GM13977 (cell line): ENCODE data around the gene CUX1.

ENCODE experiments used
- DNase-seq: peaks from one replicate; pipeline ENCODE4 v3.0.0; 2012; ENCODE audit warnings: low spot score
- CTCF ChIP-seq: IDR thresholded peaks from 2 replicates; pipeline ENCODE4 v1.5.1; 2012; ENCODE audit warnings: mild to moderate bottlenecking, control low read depth; ENCODE audit not compliant: insufficient read depth; ENCODE audit errors: extremely low read depth, missing control alignments
- in situ Hi-C: fragments of 300-500 bp; cut with MboI; formaldehyde crosslinking; loops from one replicate; pipeline ENCODE4 v1.12.0; 2022; ENCODE audit warnings: low sequenced_read_pairs, low pct_unique_long_range_greater_than_20kb, mixed read lengths, inconsistent platforms; ENCODE audit not compliant: unreplicated experiment

The CUX1 gene

GRCh38 chr7:101813402-101814019 lies 3.9 kb upstream of the CUX1 start:
- TF ChIP-seq CTCF: no peak
- in situ Hi-C loops: no loop called here
- no peak for DNase-seq

- in situ Hi-C loops: no loop called here
- TF ChIP-seq CTCF: peak; percentile 93
- peak; percentile 91 for DNase-seq
Observed at GRCh38 chr7:101814081-101814990, 3.1 kb upstream of the CUX1 start.

GRCh38 chr7:101814991-101815825 lies 2.2 kb upstream of the CUX1 start:
- in situ Hi-C loops: no loop called here
- DNase-seq: peak; percentile 86
- peak; percentile 68 for TF ChIP-seq CTCF

GRCh38 chr7:101815826-101816594 lies 1.4 kb upstream of the CUX1 start:
- in situ Hi-C loops: no loop called here
- TF ChIP-seq CTCF: peak; percentile 25
- peak; percentile 94 for DNase-seq

GRCh38 chr7:101816595-101817470 lies 593 bp upstream of the CUX1 start:
- in situ Hi-C loops: no loop called here
- TF ChIP-seq CTCF: peak; percentile 64
- peak; percentile 80 for DNase-seq
